CD14-positive monocyte (primary cell): ENCODE results near the gene SLC37A1. TPM values are rescaled to one million over a fixed set of nuclear protein-coding genes. Genes with fewer than 3 reads are reported as not detected.

Experiments
- DNase-seq, 3 donors: peaks; one replicate each; pipeline ENCODE4 v3.0.0-alpha.2; 2011 to 2022
- H2AFZ ChIP-seq: 2 replicates; pipeline ENCODE4 v1.6.0; 2012; ENCODE audit warnings: mild to moderate bottlenecking, low read depth, low read length, inconsistent platforms; ENCODE audit not compliant: insufficient read depth, poor library complexity, severe bottlenecking
- H3K27ac ChIP-seq, 2 donors: 1 replicate in 1 of 2; 2 replicates in 1 of 2; pipeline ENCODE4 v1.5.1; 2012 to 2013; ENCODE audit warnings: low read length in 2 of 2, control low read depth in 1 of 2, inconsistent platforms in 1 of 2, low read depth in 1 of 2, mild to moderate bottlenecking in 1 of 2
- H3K27me3 ChIP-seq, 2 donors: one replicate each; pipeline versions ENCODE4 v1.6.0 to v1.6.1; 2011 to 2013; ENCODE audit warnings: low read length in 2 of 2; ENCODE audit not compliant: control insufficient read depth in 2 of 2, insufficient read depth in 2 of 2
- H3K36me3 ChIP-seq, 2 donors: replicated peaks in 1 of 2; 1 replicate in 1 of 2; 2 replicates in 1 of 2; pipeline versions ENCODE4 v1.5.1 to v1.6.1; 2012 to 2013; ENCODE audit warnings: low read length in 2 of 2, control low read depth in 1 of 2, inconsistent platforms in 1 of 2, mild to moderate bottlenecking in 1 of 2; ENCODE audit not compliant: insufficient read depth in 2 of 2, control insufficient read depth in 1 of 2
- H3K4me1 ChIP-seq, 2 donors: 1 replicate in 1 of 2; 2 replicates in 1 of 2; pipeline versions ENCODE4 v1.5.1 to v1.6.1; 2012 to 2013; ENCODE audit warnings: low read length in 2 of 2, control low read depth in 1 of 2, inconsistent platforms in 1 of 2, mild to moderate bottlenecking in 1 of 2, moderate library complexity in 1 of 2; ENCODE audit not compliant: insufficient read depth in 2 of 2, control insufficient read depth in 1 of 2
- H3K4me2 ChIP-seq: replicated peaks from 2 replicates; pipeline ENCODE3; 2012; ENCODE audit warnings: low read length, moderate library complexity, mild to moderate bottlenecking; ENCODE audit not compliant: poor library complexity, severe bottlenecking; ENCODE audit errors: extremely low read depth
- H3K4me3 ChIP-seq, 3 experiments: fragments of 200-600 bp in 1 of 3; sonication (generic) in 1 of 3; replicated peaks in 1 of 3; 1 replicate in 2 of 3; 2 replicates in 1 of 3; pipeline ENCODE4 v1.5.1; 2011 to 2013; ENCODE audit warnings: low read length in 3 of 3, mild to moderate bottlenecking in 3 of 3, control low read depth in 2 of 3, low read depth in 2 of 3, inconsistent platforms in 1 of 3, moderate library complexity in 1 of 3
- H3K79me2 ChIP-seq: 2 replicates; pipeline ENCODE4 v1.6.0; 2012; ENCODE audit warnings: mild to moderate bottlenecking, control low read depth, inconsistent platforms, low read length, moderate library complexity; ENCODE audit not compliant: insufficient read depth
- H3K9ac ChIP-seq: 2 replicates; pipeline ENCODE4 v1.6.0; 2017; ENCODE audit warnings: low read length, mild to moderate bottlenecking; ENCODE audit not compliant: insufficient read depth, poor library complexity, severe bottlenecking
- H3K9me3 ChIP-seq, 2 donors: replicated peaks in 1 of 2; 1 replicate in 1 of 2; 2 replicates in 1 of 2; pipeline versions ENCODE4 v1.5.1 to v1.6.1; 2012 to 2013; ENCODE audit warnings: low read length in 2 of 2, control low read depth in 1 of 2; ENCODE audit not compliant: control insufficient read depth in 1 of 2, insufficient read depth in 1 of 2
- H4K20me1 ChIP-seq: 2 replicates; pipeline ENCODE4 v1.6.0; 2012; ENCODE audit warnings: mild to moderate bottlenecking, low read length, control low read depth, moderate library complexity; ENCODE audit not compliant: insufficient read depth
- H3K27ac Mint-ChIP-seq, 7 donors: one replicate each; pipeline ENCODE4 v1.8.0; 2020; ENCODE audit warnings: mild to moderate bottlenecking in 7 of 7, mixed read lengths in 7 of 7, moderate library complexity in 6 of 7, inconsistent platforms in 2 of 7
- H3K27me3 Mint-ChIP-seq, 3 donors: one replicate each; pipeline ENCODE4 v1.8.0; 2021 to 2022; ENCODE audit warnings: low read depth in 3 of 3, mild to moderate bottlenecking in 3 of 3, mixed read lengths in 3 of 3, moderate library complexity in 3 of 3, inconsistent platforms in 1 of 3
- H3K36me3 Mint-ChIP-seq, 2 donors: one replicate each; pipeline ENCODE4 v1.8.0; 2020; ENCODE audit warnings: mixed read lengths in 2 of 2, inconsistent platforms in 1 of 2, mild to moderate bottlenecking in 1 of 2
- H3K4me1 Mint-ChIP-seq: one replicate; pipeline ENCODE4 v1.8.0; 2020; ENCODE audit warnings: mild to moderate bottlenecking, mixed read lengths
- H3K4me3 Mint-ChIP-seq, 2 donors: one replicate each; pipeline ENCODE4 v1.8.0; 2020; ENCODE audit warnings: mild to moderate bottlenecking in 2 of 2, mixed read lengths in 2 of 2, moderate library complexity in 1 of 2
- H3K9me3 Mint-ChIP-seq, 7 donors: one replicate each; pipeline ENCODE4 v1.8.0; 2020 to 2022; ENCODE audit warnings: mixed read lengths in 7 of 7, mild to moderate bottlenecking in 6 of 7, moderate library complexity in 6 of 7, inconsistent platforms in 2 of 7
- WGBS: methylation state at CpG from one replicate; pipeline ENCODE4 v1.1.5; 2013; ENCODE audit warnings: missing lambda C conversion rate; ENCODE audit not compliant: insufficient coverage; 5-methylcytosine and 5-hydroxymethylcytosine counted together
- intact Hi-C, 2 donors: fragments of 100-400 bp; cut with micrococcal nuclease; formaldehyde crosslinking; loops; one replicate each; pipeline versions ENCODE4 v1.15.0 to v1.15.1; 2023
- polyA plus RNA-seq, 3 donors: library from polyadenylated mRNA; depleted of rRNA in 1 of 3; unstranded in 2 of 3; stranded (reverse) in 1 of 3; fragments of 300-500 nt in 2 of 3; fragments of >200 nt in 1 of 3; fragmentation: Illumina TruSeq in 2 of 3; gene quantifications; 1 replicate in 2 of 3; 2 replicates in 1 of 3; pipeline ENCODE4 v1.2.3, GENCODE V29; 2012 to 2021
- TF ChIP-seq, protein P1 (sequence below): fragments of 200-600 bp; IDR thresholded peaks from one replicate; pipeline ENCODE4 v1.8.0; 2022; ENCODE audit warnings: antibody characterized with exemption, mild to moderate bottlenecking

Gene SLC37A1
- polyA plus RNA-seq, 3 donors: 2.7 to 12.4 (median 4.3) TPM

DNA sequence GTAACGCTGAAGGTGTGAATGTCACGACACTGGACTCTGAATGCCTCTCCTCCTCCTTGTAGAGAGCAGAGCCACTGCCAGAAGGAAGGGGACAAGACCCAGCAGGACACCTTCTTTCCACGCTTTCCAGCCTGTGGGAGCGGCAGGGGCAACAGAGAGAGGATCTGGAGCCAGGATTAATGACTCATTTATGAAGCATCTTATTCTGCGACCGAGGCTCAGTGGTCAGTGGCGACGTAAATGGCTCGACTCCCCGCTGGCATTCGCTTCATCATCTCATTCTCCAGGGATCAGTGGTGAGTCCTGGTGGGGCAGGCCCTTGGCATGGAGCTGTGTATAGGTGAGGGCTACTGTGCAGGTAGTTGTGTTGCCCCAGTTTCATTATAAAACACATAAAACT, 4.6 kb downstream of the SLC37A1 start:
- Mint-ChIP-seq H3K36me3 (peaks cover 61 to 68% of the 10 kb centered on the region in 2 donors), H3K9me3 (no peaks in the 10 kb centered on the region), H3K27ac (no peak overlapping the region), H3K27me3 (peaks cover 0 to 3% (median 0%) of the 10 kb centered on the region in 3 donors), H3K4me3 (no peak overlapping the region), H3K4me1 (peaks cover 17% of the 10 kb centered on the region)
- peaks cover 14% of the 10 kb centered on the region for H4K20me1 ChIP-seq
- WGBS: 95% methylated on average over 7 of the region's 11 CpGs
- H3K27me3 ChIP-seq: no peaks in the 10 kb centered on the region
- H3K9ac ChIP-seq: no peak overlapping the region
- no peak overlapping the region for H3K4me2 ChIP-seq
- no peak overlapping the region for H2AFZ ChIP-seq
- H3K27ac ChIP-seq: no peak overlapping the region
- peaks cover 36% of the 10 kb centered on the region for H3K79me2 ChIP-seq
- no peaks in the 10 kb centered on the region for H3K9me3 ChIP-seq
- no peak for DNase-seq
- intact Hi-C loops: no loop called here
- TF ChIP-seq, protein P1, sequence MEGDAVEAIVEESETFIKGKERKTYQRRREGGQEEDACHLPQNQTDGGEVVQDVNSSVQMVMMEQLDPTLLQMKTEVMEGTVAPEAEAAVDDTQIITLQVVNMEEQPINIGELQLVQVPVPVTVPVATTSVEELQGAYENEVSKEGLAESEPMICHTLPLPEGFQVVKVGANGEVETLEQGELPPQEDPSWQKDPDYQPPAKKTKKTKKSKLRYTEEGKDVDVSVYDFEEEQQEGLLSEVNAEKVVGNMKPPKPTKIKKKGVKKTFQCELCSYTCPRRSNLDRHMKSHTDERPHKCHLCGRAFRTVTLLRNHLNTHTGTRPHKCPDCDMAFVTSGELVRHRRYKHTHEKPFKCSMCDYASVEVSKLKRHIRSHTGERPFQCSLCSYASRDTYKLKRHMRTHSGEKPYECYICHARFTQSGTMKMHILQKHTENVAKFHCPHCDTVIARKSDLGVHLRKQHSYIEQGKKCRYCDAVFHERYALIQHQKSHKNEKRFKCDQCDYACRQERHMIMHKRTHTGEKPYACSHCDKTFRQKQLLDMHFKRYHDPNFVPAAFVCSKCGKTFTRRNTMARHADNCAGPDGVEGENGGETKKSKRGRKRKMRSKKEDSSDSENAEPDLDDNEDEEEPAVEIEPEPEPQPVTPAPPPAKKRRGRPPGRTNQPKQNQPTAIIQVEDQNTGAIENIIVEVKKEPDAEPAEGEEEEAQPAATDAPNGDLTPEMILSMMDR: no peak
- no peak overlapping the region for H3K4me3 ChIP-seq
- peaks cover 11 to 21% of the 10 kb centered on the region in 2 donors for H3K4me1 ChIP-seq
- H3K36me3 ChIP-seq: peaks cover 25 to 66% of the 10 kb centered on the region in 2 donors

DNA sequence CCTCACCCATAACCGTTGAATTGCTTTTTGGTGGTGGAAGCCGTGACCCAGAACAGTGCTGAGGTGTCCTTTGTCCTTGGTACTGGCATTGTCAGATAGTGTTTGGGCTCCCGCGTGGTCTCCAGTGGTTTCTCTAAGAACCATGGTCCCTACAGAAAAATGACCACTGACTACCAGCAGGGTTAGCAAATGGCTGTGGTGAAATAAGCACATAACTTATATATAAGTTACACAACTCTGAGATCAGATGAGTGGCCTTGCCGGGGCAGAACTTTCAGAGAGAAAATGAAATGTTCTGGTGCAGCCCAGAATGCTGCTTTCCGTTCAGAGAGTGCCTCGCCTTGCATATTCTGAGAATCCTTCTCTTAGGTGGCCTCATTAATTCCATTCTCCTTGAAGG, 5.0 kb downstream of the SLC37A1 start:
- peaks cover 14% of the 10 kb centered on the region for H4K20me1 ChIP-seq
- H3K27ac Mint-ChIP-seq: no peak overlapping the region
- peaks cover 10 to 18% of the 10 kb centered on the region in 2 donors for H3K4me1 ChIP-seq
- H3K9me3 ChIP-seq: no peaks in the 10 kb centered on the region
- no peak for DNase-seq
- H3K4me1 Mint-ChIP-seq: peaks cover 17% of the 10 kb centered on the region
- no peaks in the 10 kb centered on the region for H3K9me3 Mint-ChIP-seq
- H3K9ac ChIP-seq: no peak overlapping the region
- peaks cover 36% of the 10 kb centered on the region for H3K79me2 ChIP-seq
- no peak overlapping the region for H3K27ac ChIP-seq
- intact Hi-C loops: no loop called here
- 87% methylated on average over 3 of the region's 7 CpGs for WGBS
- H3K36me3 Mint-ChIP-seq: peaks cover 62 to 72% of the 10 kb centered on the region in 2 donors
- H3K4me2 ChIP-seq: no peak overlapping the region
- TF ChIP-seq, protein P1: no peak
- H3K27me3 ChIP-seq: no peaks in the 10 kb centered on the region
- peaks cover 0 to 3% (median 0%) of the 10 kb centered on the region in 3 donors for H3K27me3 Mint-ChIP-seq
- H3K36me3 ChIP-seq: peaks cover 25 to 70% of the 10 kb centered on the region in 2 donors
- H3K4me3 ChIP-seq: no peak overlapping the region
- H3K4me3 Mint-ChIP-seq: no peak overlapping the region
- no peak overlapping the region for H2AFZ ChIP-seq
